Activated B cell treated with CpG ODN at 0.5 μM for 24 hours (primary cell): ENCODE measurements around the gene CCDC177. TPM values are rescaled to one million over a fixed set of nuclear protein-coding genes. Genes with fewer than 3 reads are reported as not detected.

Experiments used
- ATAC-seq: fragments of 200-7000 bp; cut with Tn5 transposase; one replicate; pipeline ENCODE4 v1.10.0; 2021; ENCODE audit warnings: low read depth, mild to moderate bottlenecking, moderate library complexity
- CTCF ChIA-PET: fragments of 350-600 bp; sonication (Branson Sonifier 250); formaldehyde crosslinking; loops from one replicate; lab custom pipeline; 2021; ENCODE audit warnings: antibody characterized with exemption; lab: Charles Lee
- POLR2A ChIA-PET: fragments of 350-600 bp; sonication (Branson Sonifier 250); formaldehyde crosslinking; loops from one replicate; lab custom pipeline; 2021; ENCODE audit warnings: antibody characterized with exemption; lab: Charles Lee
- DNase-seq: peaks from one replicate; pipeline ENCODE4 v3.0.0; 2022
- H3K27ac Mint-ChIP-seq: one replicate; pipeline ENCODE4 v1.8.0; 2020; ENCODE audit warnings: mixed read lengths
- H3K27me3 Mint-ChIP-seq: one replicate; pipeline ENCODE4 v1.8.0; 2021; ENCODE audit warnings: mixed read lengths
- H3K36me3 Mint-ChIP-seq: one replicate; pipeline ENCODE4 v1.8.0; 2021; ENCODE audit warnings: low read depth, mixed read lengths
- H3K4me1 Mint-ChIP-seq: one replicate; pipeline ENCODE4 v1.8.0; 2021; ENCODE audit warnings: mixed read lengths
- H3K4me3 Mint-ChIP-seq: one replicate; pipeline ENCODE4 v1.8.0; 2020; ENCODE audit warnings: mild to moderate bottlenecking, mixed read lengths
- H3K9me3 Mint-ChIP-seq: one replicate; pipeline ENCODE4 v1.8.0; 2020; ENCODE audit warnings: mixed read lengths
- CTCF ChIP-seq: fragments of 200-600 bp; IDR thresholded peaks from one replicate; pipeline ENCODE4 v1.8.0; 2022; ENCODE audit warnings: antibody characterized with exemption, mild to moderate bottlenecking
- intact Hi-C: fragments of 100-400 bp; cut with micrococcal nuclease; formaldehyde crosslinking; loops from one replicate; pipeline ENCODE4 v1.15.1; 2024
- total RNA-seq: library from RNA; stranded (reverse); gene quantifications from 2 replicates; pipeline ENCODE4 v1.2.3, GENCODE V29; 2022

Gene CCDC177
- total RNA-seq, 1 donor from 2014 or later: not detected

GRCh38 chr14:69551511-69551910 is 23.2 kb downstream of the CCDC177 start:
- no peak overlapping the region for H3K27ac Mint-ChIP-seq
- intact Hi-C loops: no loop called here
- no peak for TF ChIP-seq CTCF
- DNase-seq (no peak), ATAC-seq (no peak)
- H3K36me3 Mint-ChIP-seq: no peaks in the 10 kb centered on the region
- H3K4me1 Mint-ChIP-seq: no peaks in the 10 kb centered on the region
- peaks cover 43% of the 10 kb centered on the region for H3K27me3 Mint-ChIP-seq
- CTCF ChIA-PET: no interaction called here
- no peaks in the 10 kb centered on the region for H3K9me3 Mint-ChIP-seq
- no peak overlapping the region for H3K4me3 Mint-ChIP-seq
- POLR2A ChIA-PET: no interaction called here

GRCh38 chr14:69548566-69548965 is 26.1 kb downstream of the CCDC177 start:
- CTCF ChIA-PET: no interaction called here
- DNase-seq (no peak), ATAC-seq (no peak)
- H3K4me3 Mint-ChIP-seq: no peak overlapping the region
- no peaks in the 10 kb centered on the region for H3K9me3 Mint-ChIP-seq
- no peak for TF ChIP-seq CTCF
- no peaks in the 10 kb centered on the region for H3K4me1 Mint-ChIP-seq
- no peak overlapping the region for H3K27ac Mint-ChIP-seq
- H3K27me3 Mint-ChIP-seq: peaks cover 50% of the 10 kb centered on the region
- POLR2A ChIA-PET: no interaction called here
- intact Hi-C loops: no loop called here
- H3K36me3 Mint-ChIP-seq: no peaks in the 10 kb centered on the region

GRCh38 chr14:69547701-69548348 is 26.8 kb downstream of the CCDC177 start:
- peaks cover 50% of the 10 kb centered on the region for H3K27me3 Mint-ChIP-seq

GRCh38 chr14:69543341-69544115 is 31.1 kb downstream of the CCDC177 start:
- no peak overlapping the region for H3K4me3 Mint-ChIP-seq
- intact Hi-C loops: no loop called here
- no peak for TF ChIP-seq CTCF
- no peaks in the 10 kb centered on the region for H3K36me3 Mint-ChIP-seq
- DNase-seq (no peak), ATAC-seq (no peak)
- H3K4me1 Mint-ChIP-seq: no peaks in the 10 kb centered on the region
- no peaks in the 10 kb centered on the region for H3K9me3 Mint-ChIP-seq
- no peak overlapping the region for H3K27ac Mint-ChIP-seq
- H3K27me3 Mint-ChIP-seq: peaks cover 33% of the 10 kb centered on the region
- ChIA-PET POLR2A (no interaction called here), CTCF (interaction anchor here (0.8 kb wide), 1 partner anchor 41 kb away, joined by 3 read pairs; no protein-coding TSS in a partner anchor)

More at GRCh38 chr14:69547701-69548348, 26.8 kb downstream of the CCDC177 start:
- no peak for DNase-seq
- intact Hi-C loops: no loop called here
- no peaks in the 10 kb centered on the region for H3K9me3 Mint-ChIP-seq
- H3K4me3 Mint-ChIP-seq: no peak overlapping the region
- TF ChIP-seq CTCF: no peak
- POLR2A ChIA-PET: no interaction called here
- no peaks in the 10 kb centered on the region for H3K36me3 Mint-ChIP-seq
- ATAC-seq: no peak
- H3K27ac Mint-ChIP-seq: no peak overlapping the region
- no peaks in the 10 kb centered on the region for H3K4me1 Mint-ChIP-seq
- CTCF ChIA-PET: no interaction called here

- no peak for DNase-seq
- Mint-ChIP-seq H3K4me3 (no peak overlapping the region), H3K9me3 (no peaks in the 10 kb centered on the region), H3K36me3 (no peaks in the 10 kb centered on the region), H3K4me1 (no peaks in the 10 kb centered on the region), H3K27me3 (peaks cover 31% of the 10 kb centered on the region), H3K27ac (no peak overlapping the region)
- ChIA-PET POLR2A (no interaction called here), CTCF (no interaction called here)
- no peak for ATAC-seq
- TF ChIP-seq CTCF: no peak
- intact Hi-C loops: no loop called here
Observed at GRCh38 chr14:69542311-69542710, 32.4 kb downstream of the CCDC177 start.
